ENCODE measurements around the gene ZNF69. TPM values are rescaled to one million over a fixed set of nuclear protein-coding genes. Genes with fewer than 3 reads are reported as not detected.
"Not testable (repeated sequence)": the region's sequence is repeated elsewhere in the genome, so short reads cannot be mapped to it uniquely, and the experiment has no call there.

Gene ZNF69
- total RNA-seq, 4 donors from 2014 or later = 0.18 to 4.4 (median 1.2) TPM

GRCh38 chr19:11868188-11868587 lies 19.4 kb upstream of the ZNF69 start:
- intact Hi-C loops (cut with DNase I) = no loop called here
- WGBS, 2 donors = 87 to 91% methylated on average over 8 of the region's 8 CpGs
- TF ChIP-seq CTCF (IDR thresholded peaks at IDR 0.05) = no peak

GRCh38 chr19:11872624-11873023 lies 15.0 kb upstream of the ZNF69 start:
- Histone ChIP-seq H3K36me3 (peaks cover 0 to 16% (median 5%) of the 10 kb centered on the region in 3 donors), H3K9me3 (peaks cover 0 to 48% (median 31%) of the 10 kb centered on the region in 3 donors), H3K27ac (no peak overlapping the region), H3K4me1 (no peaks in the 10 kb centered on the region), H3K27me3 (no peaks in the 10 kb centered on the region), H3K4me3 (no peak overlapping the region)
- WGBS, 2 donors = 83 to 91% methylated on average over 9 of the region's 9 CpGs
- DNase-seq = no peak
- intact Hi-C loops (cut with DNase I) = no loop called here
- no peak for TF ChIP-seq CTCF (IDR thresholded peaks at IDR 0.05)
- TF ChIP-seq POLR2A (IDR thresholded peaks at IDR 0.05) = no peak

More at GRCh38 chr19:11868188-11868587, 19.4 kb upstream of the ZNF69 start:
- H3K27me3 ChIP-seq = no peaks in the 10 kb centered on the region
- no peak overlapping the region for H3K4me3 ChIP-seq
- H3K36me3 ChIP-seq = peaks cover 3 to 42% (median 5%) of the 10 kb centered on the region in 3 donors
- no peak for DNase-seq
- peaks cover 0 to 90% (median 56%) of the 10 kb centered on the region in 3 donors for H3K9me3 ChIP-seq
- H3K27ac ChIP-seq = no peak overlapping the region
- no peaks in the 10 kb centered on the region for H3K4me1 ChIP-seq

GRCh38 chr19:11873762-11874161 lies 13.8 kb upstream of the ZNF69 start:
- TF ChIP-seq CTCF (IDR thresholded peaks at IDR 0.05) (no peak), POLR2A (IDR thresholded peaks at IDR 0.05) (no peak)
- H3K36me3 ChIP-seq = peaks cover 0 to 5% (median 0%) of the 10 kb centered on the region in 3 donors
- no peaks in the 10 kb centered on the region for H3K27me3 ChIP-seq
- peaks cover 0 to 37% (median 20%) of the 10 kb centered on the region in 3 donors for H3K9me3 ChIP-seq
- intact Hi-C loops (cut with DNase I) = no loop called here
- no peak overlapping the region for H3K4me3 ChIP-seq
- H3K27ac ChIP-seq = no peak overlapping the region
- 44 to 47% methylated on average over 1 of the region's 1 CpG for WGBS, 2 donors
- no peak for DNase-seq
- no peaks in the 10 kb centered on the region for H3K4me1 ChIP-seq

GRCh38 chr19:11879687-11880266 lies 7.8 kb upstream of the ZNF69 start:
- WGBS, 2 donors = 79 to 83% methylated on average over 9 to 13 of the region's 16 CpGs
- peaks cover 0 to 14% (median 0%) of the 10 kb centered on the region in 3 donors for H3K9me3 ChIP-seq
- H3K27ac ChIP-seq; DNase-seq; intact Hi-C loops (cut with DNase I); H3K4me3 ChIP-seq; H3K27me3 ChIP-seq; H3K4me1 ChIP-seq; H3K36me3 ChIP-seq: not testable (repeated sequence)

GRCh38 chr19:11880598-11880997 lies 7.0 kb upstream of the ZNF69 start:
- Histone ChIP-seq H3K9me3 (peaks cover 0 to 14% (median 0%) of the 10 kb centered on the region in 3 donors), H3K4me1 (peaks cover 0 to 5% (median 0%) of the 10 kb centered on the region in 3 donors), H3K36me3 (no peaks in the 10 kb centered on the region), H3K27ac (no peak overlapping the region), H3K4me3 (no peak overlapping the region), H3K27me3 (peaks cover 0 to 6% (median 0%) of the 10 kb centered on the region in 4 donors)
- TF ChIP-seq POLR2A (IDR thresholded peaks at IDR 0.05) = no peak
- TF ChIP-seq CTCF (IDR thresholded peaks at IDR 0.05) = no peak
- no peak for DNase-seq
- intact Hi-C loops (cut with DNase I) = no loop called here
- 94 to 96% methylated on average over 8 to 12 of the region's 12 CpGs for WGBS, 2 donors

Measured in esophagus squamous epithelium (tissue), 5 donors.